BLaER1 treated with 17β-estradiol and CSF1 and Interleukin-3, amounts not matched to agents 10 nM and 100 nM (cell line): ENCODE measurements around the gene MTREX.

ENCODE experiments used
- H3K27ac ChIP-seq, 11 experiments: shearing (Covaris generic); formaldehyde crosslinking; 2 replicates each; pipeline ENCODE4 v1.8.1; 2022
- H3K27me3 ChIP-seq, 11 experiments: shearing (Covaris generic); formaldehyde crosslinking; 2 replicates each; pipeline ENCODE4 v1.8.1; 2022
- H3K36me3 ChIP-seq, 11 experiments: shearing (Covaris generic); formaldehyde crosslinking; 2 replicates each; pipeline ENCODE4 v1.8.1; 2022
- H3K4me1 ChIP-seq, 10 experiments: shearing (Covaris generic); formaldehyde crosslinking; 2 replicates each; pipeline ENCODE4 v1.8.1; 2022
- H3K4me2 ChIP-seq, 11 experiments: shearing (Covaris generic); formaldehyde crosslinking; 2 replicates each; pipeline ENCODE4 v1.8.1; 2022
- H3K4me3 ChIP-seq, 10 experiments: shearing (Covaris generic); formaldehyde crosslinking; 2 replicates each; pipeline ENCODE4 v1.8.1; 2022
- H3K9ac ChIP-seq, 11 experiments: shearing (Covaris generic); formaldehyde crosslinking; 2 replicates each; pipeline ENCODE4 v1.8.1; 2022
- H3K9me3 ChIP-seq, 11 experiments: shearing (Covaris generic); formaldehyde crosslinking; replicated peaks in 1 of 11; 2 replicates each; pipeline ENCODE4 v1.8.1; 2022
- H4K20me1 ChIP-seq, 11 experiments: shearing (Covaris generic); formaldehyde crosslinking; 2 replicates each; pipeline ENCODE4 v1.8.1; 2022
- Cebpa-rat ChIP-seq, 11 experiments: shearing (Covaris generic); IDR thresholded peaks; 2 replicates each; pipeline ENCODE4 v1.8.1; 2022

The MTREX gene

GRCh38 chr5:55407059-55407684, 99.4 kb downstream of the MTREX start:
- H3K9me3 ChIP-seq, result no peaks in the 10 kb centered on the region
- H4K20me1 ChIP-seq, result peaks cover 0 to 12% (median 2%) of the 10 kb centered on the region in 11 experiments; a peak in 7 of 22 replicates
- no peak overlapping the region for H3K4me3 ChIP-seq
- H3K27ac ChIP-seq, result no peak overlapping the region
- H3K27me3 ChIP-seq, result no peaks in the 10 kb centered on the region
- TF ChIP-seq Cebpa-rat (IDR thresholded peaks at IDR 0.05), result no peak
- peaks cover 61 to 100% (median 87%) of the 10 kb centered on the region in 11 experiments for H3K36me3 ChIP-seq
- H3K4me1 ChIP-seq, result peaks cover 0 to 19% (median 8%) of the 10 kb centered on the region in 10 experiments; a peak in 10 of 20 replicates
- no peak overlapping the region for H3K4me2 ChIP-seq
- H3K9ac ChIP-seq, result no peak overlapping the region

GRCh38 chr5:55407984-55408383, 100.2 kb downstream of the MTREX start:
- Histone ChIP-seq H3K4me2 (no peak overlapping the region), H3K27ac (no peak overlapping the region), H3K36me3 (peaks cover 61 to 100% (median 84%) of the 10 kb centered on the region in 11 experiments), H3K9ac (no peak overlapping the region), H3K27me3 (no peaks in the 10 kb centered on the region), H3K9me3 (no peaks in the 10 kb centered on the region), H3K4me3 (no peak overlapping the region), H3K4me1 (peaks cover 0 to 22% (median 9%) of the 10 kb centered on the region in 10 experiments; a peak in 10 of 20 replicates), H4K20me1 (peaks cover 0 to 12% (median 0%) of the 10 kb centered on the region in 11 experiments; a peak in 5 of 22 replicates)
- no peak for TF ChIP-seq Cebpa-rat (IDR thresholded peaks at IDR 0.05)

- H3K36me3 ChIP-seq, result peaks cover 59 to 100% (median 79%) of the 10 kb centered on the region in 11 experiments
- H3K4me2 ChIP-seq, result no peak overlapping the region
These were observed 102.0 kb downstream of the MTREX start for GRCh38 chr5:55409775-55410174.

GRCh38 chr5:55410845-55411244, 103.1 kb downstream of the MTREX start:
- TF ChIP-seq Cebpa-rat (IDR thresholded peaks at IDR 0.05), result no peak
- Histone ChIP-seq H3K9me3 (no peaks in the 10 kb centered on the region), H3K27me3 (no peaks in the 10 kb centered on the region), H3K4me2 (peak overlapping the region in 3 of 11 experiments; percentile 11 to 35 (median 26); a peak in 4 of 22 replicates), H4K20me1 (peaks cover 0 to 12% (median 0%) of the 10 kb centered on the region in 11 experiments; a peak in 4 of 22 replicates), H3K4me3 (no peak overlapping the region), H3K36me3 (peaks cover 59 to 100% (median 79%) of the 10 kb centered on the region in 11 experiments), H3K27ac (no peak overlapping the region), H3K9ac (no peak overlapping the region), H3K4me1 (peaks cover 0 to 22% (median 9%) of the 10 kb centered on the region in 10 experiments; a peak in 10 of 20 replicates)

More at GRCh38 chr5:55409775-55410174, 102.0 kb downstream of the MTREX start:
- Histone ChIP-seq H3K27ac (no peak overlapping the region), H3K27me3 (no peaks in the 10 kb centered on the region), H4K20me1 (peaks cover 0 to 12% (median 0%) of the 10 kb centered on the region in 11 experiments; a peak in 4 of 22 replicates), H3K4me3 (no peak overlapping the region), H3K9ac (no peak overlapping the region), H3K9me3 (no peaks in the 10 kb centered on the region), H3K4me1 (peaks cover 0 to 22% (median 9%) of the 10 kb centered on the region in 10 experiments; a peak in 10 of 20 replicates)
- TF ChIP-seq Cebpa-rat (IDR thresholded peaks at IDR 0.05), result no peak

GRCh38 chr5:55411876-55412275, 104.1 kb downstream of the MTREX start:
- Histone ChIP-seq H3K27ac (no peak overlapping the region), H3K9me3 (no peaks in the 10 kb centered on the region), H3K4me3 (no peak overlapping the region), H3K4me1 (peaks cover 0 to 22% (median 9%) of the 10 kb centered on the region in 10 experiments; a peak in 10 of 20 replicates), H4K20me1 (peaks cover 0 to 12% (median 0%) of the 10 kb centered on the region in 11 experiments; a peak in 4 of 22 replicates), H3K9ac (no peak overlapping the region), H3K27me3 (no peaks in the 10 kb centered on the region), H3K36me3 (peaks cover 60 to 100% (median 77%) of the 10 kb centered on the region in 11 experiments), H3K4me2 (peak overlapping the region in 4 of 11 experiments; percentile 11 to 46 (median 27); a peak in 6 of 22 replicates)
- TF ChIP-seq Cebpa-rat (IDR thresholded peaks at IDR 0.05), result no peak

GRCh38 chr5:55413644-55414043, 105.9 kb downstream of the MTREX start:
- H3K9me3 ChIP-seq, result no peaks in the 10 kb centered on the region
- H3K27me3 ChIP-seq, result no peaks in the 10 kb centered on the region
- TF ChIP-seq Cebpa-rat (IDR thresholded peaks at IDR 0.05), result no peak
- peaks cover 65 to 100% (median 78%) of the 10 kb centered on the region in 11 experiments for H3K36me3 ChIP-seq
- no peak overlapping the region for H3K4me3 ChIP-seq
- H3K4me1 ChIP-seq, result peaks cover 0 to 22% (median 9%) of the 10 kb centered on the region in 10 experiments; a peak in 10 of 20 replicates
- H3K4me2 ChIP-seq, result no peak overlapping the region
- H4K20me1 ChIP-seq, result peaks cover 0 to 12% (median 0%) of the 10 kb centered on the region in 11 experiments; a peak in 4 of 22 replicates
- H3K27ac ChIP-seq, result no peak overlapping the region
- H3K9ac ChIP-seq, result no peak overlapping the region

GRCh38 chr5:55415071-55415470, 107.3 kb downstream of the MTREX start:
- Histone ChIP-seq H3K27ac (no peak overlapping the region), H3K9me3 (no peaks in the 10 kb centered on the region), H4K20me1 (peaks cover 0 to 12% (median 0%) of the 10 kb centered on the region in 11 experiments; a peak in 4 of 22 replicates), H3K36me3 (peaks cover 69 to 100% (median 80%) of the 10 kb centered on the region in 11 experiments), H3K4me3 (no peak overlapping the region), H3K4me1 (peaks cover 0 to 22% (median 9%) of the 10 kb centered on the region in 10 experiments; a peak in 10 of 20 replicates), H3K4me2 (no peak overlapping the region), H3K27me3 (no peaks in the 10 kb centered on the region), H3K9ac (no peak overlapping the region)
- no peak for TF ChIP-seq Cebpa-rat (IDR thresholded peaks at IDR 0.05)

GRCh38 chr5:55416306-55416705, 108.5 kb downstream of the MTREX start:
- H3K36me3 ChIP-seq, result peaks cover 74 to 100% (median 91%) of the 10 kb centered on the region in 11 experiments
- no peak for TF ChIP-seq Cebpa-rat (IDR thresholded peaks at IDR 0.05)
- H3K4me1 ChIP-seq, result peaks cover 0 to 12% (median 5%) of the 10 kb centered on the region in 10 experiments; a peak in 10 of 20 replicates
- H3K4me2 ChIP-seq, result no peak overlapping the region
- no peak overlapping the region for H3K4me3 ChIP-seq
- H3K9ac ChIP-seq, result no peak overlapping the region
- H3K9me3 ChIP-seq, result no peaks in the 10 kb centered on the region
- H3K27me3 ChIP-seq, result no peaks in the 10 kb centered on the region
- peaks cover 0 to 7% (median 0%) of the 10 kb centered on the region in 11 experiments; a peak in 4 of 22 replicates for H4K20me1 ChIP-seq
- no peak overlapping the region for H3K27ac ChIP-seq
